MCF 10A (cell line): ENCODE results near the gene RNF112. TPM values are rescaled to one million over a fixed set of nuclear protein-coding genes. Genes with fewer than 3 reads are reported as not detected.
"Not testable (repeated sequence)": the region's sequence is repeated elsewhere in the genome, so short reads cannot be mapped to it uniquely, and the experiment has no call there.

Source experiments
- BruUV-seq: library from RNA; stranded (reverse); fragments of 400-500 nt; replicated peaks from 2 replicates; lab custom pipeline; 2021; lab: Mats Ljungman, UMichigan
- CTCF ChIA-PET: fragments of 300-600 bp; sonication (Branson Sonifier 250); formaldehyde crosslinking; extraction: SDS; loops from one replicate; lab custom pipeline; 2021; ENCODE audit warnings: antibody characterized with exemption, inconsistent platforms; lab: Yijun Ruan, JAX
- POLR2A ChIA-PET: fragments of 300-600, 350-650 bp; sonication (Branson Sonifier 250); formaldehyde crosslinking; extraction: SDS; loops from one replicate; lab custom pipeline; 2020; ENCODE audit warnings: antibody characterized with exemption, inconsistent platforms; lab: Yijun Ruan, JAX
- DNase-seq: peaks from one replicate; pipeline ENCODE4 v3.0.0-alpha.2; 2018; ENCODE audit not compliant: unreplicated experiment
- H3K27ac Mint-ChIP-seq: one replicate; pipeline ENCODE4 v1.8.0; 2022; ENCODE audit warnings: mild to moderate bottlenecking, low read depth, mixed read lengths; ENCODE audit not compliant: unreplicated experiment
- H3K27me3 Mint-ChIP-seq: one replicate; pipeline ENCODE4 v1.8.0; 2022; ENCODE audit warnings: mixed read lengths; ENCODE audit not compliant: insufficient read depth, unreplicated experiment
- H3K36me3 Mint-ChIP-seq: one replicate; pipeline ENCODE4 v1.8.0; 2022; ENCODE audit warnings: mild to moderate bottlenecking, moderate library complexity, mixed read lengths; ENCODE audit not compliant: insufficient read depth, unreplicated experiment
- H3K4me1 Mint-ChIP-seq: one replicate; pipeline ENCODE4 v1.8.0; 2022; ENCODE audit warnings: mixed read lengths; ENCODE audit not compliant: insufficient read depth, unreplicated experiment
- H3K4me3 Mint-ChIP-seq: one replicate; pipeline ENCODE4 v1.8.0; 2022; ENCODE audit warnings: mild to moderate bottlenecking, moderate library complexity, mixed read lengths; ENCODE audit not compliant: unreplicated experiment
- H3K9me3 Mint-ChIP-seq: one replicate; pipeline ENCODE4 v1.8.0; 2022; ENCODE audit warnings: mixed read lengths; ENCODE audit not compliant: unreplicated experiment
- intact Hi-C: fragments of 100-400 bp; cut with micrococcal nuclease; formaldehyde crosslinking; loops from 2 replicates; pipeline ENCODE4 v1.14.1; 2022
- total RNA-seq: library from RNA; stranded (reverse); gene quantifications from 2 replicates; pipeline ENCODE4 v1.2.3, GENCODE V29; 2022
- TF ChIP-seq, protein P1 (sequence below): fragments of 200-600 bp; IDR thresholded peaks from one replicate; pipeline ENCODE4 v1.8.0; 2022; ENCODE audit warnings: antibody characterized with exemption, mild to moderate bottlenecking; ENCODE audit not compliant: unreplicated experiment

RNF112 gene
- total RNA-seq, 1 experiment from 2014 or later = not detected

DNA sequence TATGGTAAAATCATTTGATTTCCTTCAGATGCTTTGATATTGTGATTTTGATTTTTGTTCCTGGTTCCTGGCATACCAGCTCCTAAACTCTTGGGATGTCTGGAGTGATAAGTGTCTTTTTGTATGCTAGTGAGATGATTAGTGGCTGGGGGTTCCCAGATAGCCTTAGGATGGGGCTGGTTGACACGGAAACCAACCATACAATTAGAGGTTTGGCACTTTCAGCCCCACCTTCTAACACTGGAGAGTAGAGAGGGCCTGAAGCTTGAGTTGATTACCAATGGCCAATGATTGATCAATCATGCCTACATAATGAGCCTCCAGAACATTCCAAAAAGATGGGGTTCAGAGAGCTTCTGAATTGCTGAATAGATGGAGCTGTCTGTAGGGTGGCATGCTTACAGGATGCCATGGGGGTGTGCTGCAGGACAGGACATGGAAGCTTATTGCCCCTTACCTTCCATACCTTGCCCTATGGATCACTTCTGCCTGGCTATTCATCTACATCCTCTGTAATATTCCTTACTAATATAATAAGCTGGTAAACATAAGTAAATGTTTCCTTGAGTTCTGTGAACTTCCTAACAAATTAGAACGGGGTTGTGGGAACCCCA is 22.8 kb downstream of the RNF112 start:
- Mint-ChIP-seq H3K4me1 (no peaks in the 10 kb centered on the region), H3K4me3 (no peak overlapping the region), H3K36me3 (no peaks in the 10 kb centered on the region), H3K9me3 (no peaks in the 10 kb centered on the region), H3K27me3 (no peaks in the 10 kb centered on the region), H3K27ac (no peak overlapping the region)
- CTCF ChIA-PET = interaction anchor here (1.1 to 2.4 kb wide), 2 partner anchors 56 to 71 kb away, joined by 6 to 10 read pairs; partner anchors contain the start of genes B9D1 and MAPK7
- POLR2A ChIA-PET = interaction anchor here (1.0 kb wide), 1 partner anchor 9 kb away, joined by 5 read pairs; no protein-coding TSS in a partner anchor
- TF ChIP-seq, protein P1, sequence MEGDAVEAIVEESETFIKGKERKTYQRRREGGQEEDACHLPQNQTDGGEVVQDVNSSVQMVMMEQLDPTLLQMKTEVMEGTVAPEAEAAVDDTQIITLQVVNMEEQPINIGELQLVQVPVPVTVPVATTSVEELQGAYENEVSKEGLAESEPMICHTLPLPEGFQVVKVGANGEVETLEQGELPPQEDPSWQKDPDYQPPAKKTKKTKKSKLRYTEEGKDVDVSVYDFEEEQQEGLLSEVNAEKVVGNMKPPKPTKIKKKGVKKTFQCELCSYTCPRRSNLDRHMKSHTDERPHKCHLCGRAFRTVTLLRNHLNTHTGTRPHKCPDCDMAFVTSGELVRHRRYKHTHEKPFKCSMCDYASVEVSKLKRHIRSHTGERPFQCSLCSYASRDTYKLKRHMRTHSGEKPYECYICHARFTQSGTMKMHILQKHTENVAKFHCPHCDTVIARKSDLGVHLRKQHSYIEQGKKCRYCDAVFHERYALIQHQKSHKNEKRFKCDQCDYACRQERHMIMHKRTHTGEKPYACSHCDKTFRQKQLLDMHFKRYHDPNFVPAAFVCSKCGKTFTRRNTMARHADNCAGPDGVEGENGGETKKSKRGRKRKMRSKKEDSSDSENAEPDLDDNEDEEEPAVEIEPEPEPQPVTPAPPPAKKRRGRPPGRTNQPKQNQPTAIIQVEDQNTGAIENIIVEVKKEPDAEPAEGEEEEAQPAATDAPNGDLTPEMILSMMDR = no peak
- BruUV-seq = no TSS peak
- intact Hi-C loops = no loop called here
- DNase-seq = no peak

GRCh38 chr17:19440421-19440820 is 29.4 kb downstream of the RNF112 start:
- no TSS peak for BruUV-seq
- TF ChIP-seq, protein P1 = no peak
- Mint-ChIP-seq H3K4me1 (no peaks in the 10 kb centered on the region), H3K9me3 (no peaks in the 10 kb centered on the region), H3K27me3 (no peaks in the 10 kb centered on the region), H3K4me3 (no peak overlapping the region), H3K27ac (no peak overlapping the region), H3K36me3 (no peaks in the 10 kb centered on the region)
- intact Hi-C loops = no loop called here
- ChIA-PET POLR2A (no interaction called here), CTCF (no interaction called here)
- DNase-seq = no peak

DNA sequence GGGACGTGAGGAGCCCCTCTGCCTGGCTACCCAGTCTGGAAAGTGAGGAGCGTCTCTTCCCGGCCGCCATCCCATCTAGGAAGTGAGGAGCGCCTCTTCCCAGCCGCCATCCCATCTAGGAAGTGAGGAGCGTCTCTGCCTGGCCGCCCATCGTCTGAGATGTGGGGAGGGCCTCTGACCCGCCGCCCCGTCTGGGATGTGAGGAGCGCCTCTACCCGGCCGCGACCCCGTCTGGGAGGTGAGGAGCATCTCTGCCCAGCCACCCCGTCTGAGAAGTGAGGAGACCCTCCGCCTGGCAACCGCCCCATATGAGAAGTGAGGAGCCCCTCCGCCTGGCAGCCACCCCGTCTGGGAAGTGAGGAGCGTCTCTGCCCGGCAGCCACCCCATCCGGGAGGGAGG is 30.3 kb downstream of the RNF112 start:
- H3K9me3 Mint-ChIP-seq, H3K27ac Mint-ChIP-seq, BruUV-seq, H3K27me3 Mint-ChIP-seq, H3K4me3 Mint-ChIP-seq, H3K4me1 Mint-ChIP-seq, intact Hi-C loops, H3K36me3 Mint-ChIP-seq, POLR2A ChIA-PET, CTCF ChIA-PET, DNase-seq: not testable (repeated sequence)

DNA sequence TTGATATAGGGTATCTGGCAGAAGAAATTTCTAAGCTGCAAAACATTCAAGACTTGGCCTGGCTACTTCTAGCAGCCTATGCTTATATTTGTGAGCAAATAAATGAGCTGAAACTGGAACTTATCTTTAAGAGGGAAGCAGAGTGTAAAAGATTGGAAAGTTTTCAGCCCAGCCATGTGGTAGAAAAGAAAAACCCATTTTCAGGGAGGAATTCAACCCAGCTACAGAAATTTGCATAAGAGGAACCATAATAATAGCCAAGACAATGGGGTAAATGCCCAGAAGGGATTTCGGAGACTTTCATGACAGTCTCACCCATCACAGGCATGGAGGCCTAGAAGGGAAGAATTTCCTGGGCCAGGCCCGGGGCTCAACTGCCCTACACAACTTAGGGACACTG is 31.7 kb downstream of the RNF112 start:
- no peak overlapping the region for H3K4me3 Mint-ChIP-seq
- peaks cover 10% of the 10 kb centered on the region for H3K4me1 Mint-ChIP-seq
- H3K27ac Mint-ChIP-seq = no peak overlapping the region
- H3K27me3 Mint-ChIP-seq = no peaks in the 10 kb centered on the region
- no peak for DNase-seq
- CTCF ChIA-PET = interaction anchor here (0.6 to 1.1 kb wide), 2 partner anchors 37 to 79 kb away, joined by 4 to 5 read pairs; no protein-coding TSS in a partner anchor
- TF ChIP-seq, protein P1 = no peak
- no TSS peak for BruUV-seq
- no peaks in the 10 kb centered on the region for H3K36me3 Mint-ChIP-seq
- intact Hi-C loops = no loop called here
- POLR2A ChIA-PET = interaction anchor here (0.6 to 1.3 kb wide), 2 partner anchors 80 to 160 kb away, joined by 3 to 5 read pairs; partner anchors contain the start of gene B9D1
- no peaks in the 10 kb centered on the region for H3K9me3 Mint-ChIP-seq
